Endodermal cell (in vitro differentiated cells): ENCODE measurements around the gene NR5A1. TPM values are rescaled to one million over a fixed set of nuclear protein-coding genes. Genes with fewer than 3 reads are reported as not detected.

Source experiments
- DNase-seq: peaks from one replicate; pipeline ENCODE4 v3.0.0-alpha.2; 2017
- H3K27ac ChIP-seq: 2 replicates; pipeline ENCODE4 v1.5.1; 2013; ENCODE audit warnings: mild to moderate bottlenecking, low read depth, low read length, moderate library complexity
- H3K27me3 ChIP-seq: 2 replicates; pipeline ENCODE4 v1.6.1; 2013; ENCODE audit warnings: mild to moderate bottlenecking, low read length, moderate library complexity; ENCODE audit not compliant: insufficient read depth, control insufficient read depth, poor library complexity, severe bottlenecking
- H3K36me3 ChIP-seq: 2 replicates; pipeline ENCODE4 v1.7.0; 2013; ENCODE audit warnings: mild to moderate bottlenecking, low read length, moderate library complexity; ENCODE audit not compliant: control insufficient read depth, insufficient read depth
- H3K4me1 ChIP-seq: one replicate; pipeline ENCODE4 v1.7.0; 2013; ENCODE audit warnings: low read length; ENCODE audit not compliant: control insufficient read depth, insufficient read depth
- H3K4me3 ChIP-seq: 2 replicates; pipeline ENCODE4 v1.5.1; 2013; ENCODE audit warnings: mild to moderate bottlenecking, low read length, moderate library complexity
- H3K9ac ChIP-seq: 2 replicates; pipeline ENCODE4 v1.6.1; 2013; ENCODE audit warnings: mild to moderate bottlenecking, low read length, moderate library complexity; ENCODE audit not compliant: poor library complexity, severe bottlenecking; ENCODE audit errors: extremely low read depth
- H3K9me3 ChIP-seq: 2 replicates; pipeline ENCODE4 v1.6.1; 2013; ENCODE audit warnings: mild to moderate bottlenecking, low read length, moderate library complexity; ENCODE audit not compliant: control insufficient read depth
- H3K27ac Mint-ChIP-seq: 2 replicates; pipeline ENCODE4 v1.8.0; 2020; ENCODE audit warnings: mixed read lengths
- H3K27me3 Mint-ChIP-seq: 2 replicates; pipeline ENCODE4 v1.8.0; 2021; ENCODE audit warnings: mild to moderate bottlenecking, mixed read lengths; ENCODE audit not compliant: insufficient read depth
- H3K36me3 Mint-ChIP-seq: 2 replicates; pipeline ENCODE4 v1.8.0; 2020; ENCODE audit warnings: low read depth, mixed read lengths
- H3K4me1 Mint-ChIP-seq: 2 replicates; pipeline ENCODE4 v1.8.0; 2020; ENCODE audit warnings: mixed read lengths
- H3K4me3 Mint-ChIP-seq: 2 replicates; pipeline ENCODE4 v1.8.0; 2020; ENCODE audit warnings: mild to moderate bottlenecking, moderate library complexity, mixed read lengths
- H3K9me3 Mint-ChIP-seq: 2 replicates; pipeline ENCODE4 v1.8.0; 2020; ENCODE audit warnings: mild to moderate bottlenecking, mixed read lengths
- WGBS, 2 experiments: methylation state at CpG; one replicate each; pipeline versions ENCODE4 v1.1.5 to v1.1.7; 2013; ENCODE audit warnings: missing lambda C conversion rate in 2 of 2, mixed read lengths in 1 of 2; ENCODE audit not compliant: insufficient coverage in 1 of 2, insufficient read length in 1 of 2; 5-methylcytosine and 5-hydroxymethylcytosine counted together
- total RNA-seq, 2 donors: library from RNA; stranded (reverse); fragmentation: NEBNext Ultra II Directional in 1 of 2; extraction: Animal tissue kit (Norgen Biotek cat#: 25700) in 1 of 2; gene quantifications; 2 replicates in 1 of 2; 3 replicates in 1 of 2; pipeline ENCODE4 v1.2.1, GENCODE V29; 2021
- TF ChIP-seq, protein P1 (sequence below): fragments of 200-600 bp; sonication (generic); conservative IDR thresholded peaks from 2 replicates; pipeline ENCODE4 v1.5.0; 2021; ENCODE audit warnings: antibody characterized with exemption, mild to moderate bottlenecking

The NR5A1 gene
- total RNA-seq, 2 donors from 2014 or later, result 0.37 TPM; not detected in 1

DNA sequence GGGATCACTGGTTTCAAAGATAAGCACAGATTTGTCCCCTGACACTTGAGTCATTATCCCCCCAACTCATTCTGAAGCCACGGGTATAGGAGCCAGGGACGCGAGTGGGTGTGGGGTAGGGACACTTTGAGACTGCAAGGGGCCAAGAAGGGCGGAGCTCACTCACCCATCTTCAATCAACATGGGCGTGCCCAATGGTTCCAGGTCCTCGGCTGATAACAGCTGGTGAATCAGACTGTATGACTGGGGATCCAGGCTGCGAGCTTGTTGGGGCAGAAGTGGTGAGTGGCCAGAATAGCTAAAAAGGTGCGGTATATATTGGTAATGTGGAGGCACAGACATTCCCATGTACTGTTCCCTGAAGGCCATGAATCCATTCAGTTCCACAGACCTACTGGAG, 30.7 kb upstream of the NR5A1 start:
- Histone ChIP-seq H3K9ac (no peak overlapping the region), H3K27ac (no peak overlapping the region), H3K36me3 (peaks cover 72% of the 10 kb centered on the region), H3K27me3 (no peaks in the 10 kb centered on the region), H3K4me3 (no peak overlapping the region), H3K9me3 (no peaks in the 10 kb centered on the region), H3K4me1 (no peaks in the 10 kb centered on the region)
- Mint-ChIP-seq H3K4me1 (peaks cover 3% of the 10 kb centered on the region), H3K27ac (no peak overlapping the region), H3K4me3 (no peak overlapping the region), H3K27me3 (no peaks in the 10 kb centered on the region), H3K9me3 (no peaks in the 10 kb centered on the region), H3K36me3 (peaks cover 71% of the 10 kb centered on the region)
- 99 to 100% methylated on average over 4 to 8 of the region's 8 CpGs for WGBS, 2 experiments
- no peak for DNase-seq
- TF ChIP-seq, protein P1, sequence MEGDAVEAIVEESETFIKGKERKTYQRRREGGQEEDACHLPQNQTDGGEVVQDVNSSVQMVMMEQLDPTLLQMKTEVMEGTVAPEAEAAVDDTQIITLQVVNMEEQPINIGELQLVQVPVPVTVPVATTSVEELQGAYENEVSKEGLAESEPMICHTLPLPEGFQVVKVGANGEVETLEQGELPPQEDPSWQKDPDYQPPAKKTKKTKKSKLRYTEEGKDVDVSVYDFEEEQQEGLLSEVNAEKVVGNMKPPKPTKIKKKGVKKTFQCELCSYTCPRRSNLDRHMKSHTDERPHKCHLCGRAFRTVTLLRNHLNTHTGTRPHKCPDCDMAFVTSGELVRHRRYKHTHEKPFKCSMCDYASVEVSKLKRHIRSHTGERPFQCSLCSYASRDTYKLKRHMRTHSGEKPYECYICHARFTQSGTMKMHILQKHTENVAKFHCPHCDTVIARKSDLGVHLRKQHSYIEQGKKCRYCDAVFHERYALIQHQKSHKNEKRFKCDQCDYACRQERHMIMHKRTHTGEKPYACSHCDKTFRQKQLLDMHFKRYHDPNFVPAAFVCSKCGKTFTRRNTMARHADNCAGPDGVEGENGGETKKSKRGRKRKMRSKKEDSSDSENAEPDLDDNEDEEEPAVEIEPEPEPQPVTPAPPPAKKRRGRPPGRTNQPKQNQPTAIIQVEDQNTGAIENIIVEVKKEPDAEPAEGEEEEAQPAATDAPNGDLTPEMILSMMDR, result no peak

DNA sequence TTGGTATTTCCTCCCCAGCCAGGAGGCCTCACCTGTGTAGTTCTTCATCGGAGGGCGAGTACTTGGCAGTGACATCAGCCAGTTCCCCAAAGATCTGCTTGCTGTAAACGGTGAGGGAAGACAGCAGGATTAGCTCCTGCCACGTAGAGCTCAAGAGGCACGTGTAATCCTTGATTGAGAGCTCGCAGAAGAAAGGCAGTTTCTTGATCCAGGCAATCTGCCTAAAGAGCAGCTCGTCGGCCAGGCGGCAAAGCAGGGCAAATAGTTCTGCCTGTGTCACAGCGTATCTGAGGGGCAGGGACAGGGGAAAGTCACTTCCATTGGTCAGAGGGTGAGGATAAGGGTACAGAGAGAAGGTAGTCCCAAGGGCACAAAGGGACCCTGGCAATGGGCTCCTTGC, 28.6 kb upstream of the NR5A1 start:
- H3K36me3 Mint-ChIP-seq, result peaks cover 63% of the 10 kb centered on the region
- 89 to 92% methylated on average over 9 to 10 of the region's 10 CpGs for WGBS, 2 experiments

DNA sequence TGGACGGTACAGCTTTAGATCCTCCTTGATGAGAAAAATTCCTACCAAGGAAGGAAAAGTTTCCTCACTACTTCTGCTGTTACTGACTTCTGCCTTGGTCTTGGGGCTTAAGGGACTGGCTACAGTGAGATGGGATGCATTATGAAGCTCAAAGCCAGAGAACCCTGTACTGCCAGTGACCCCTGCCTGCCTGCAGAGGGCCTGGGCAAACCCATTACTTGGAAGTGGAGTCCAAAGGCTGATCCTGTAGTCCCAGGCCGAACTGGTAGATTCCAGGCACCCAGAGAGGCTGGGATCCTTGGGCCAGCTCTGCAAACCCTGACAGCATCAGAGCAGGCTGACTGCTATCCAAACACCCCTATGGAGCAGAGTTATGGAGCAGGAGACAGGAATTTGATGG, 25.7 kb upstream of the NR5A1 start:
- TF ChIP-seq, protein P1, result peak; percentile 61
- Histone ChIP-seq H3K9me3 (no peaks in the 10 kb centered on the region), H3K4me3 (no peak overlapping the region), H3K4me1 (no peaks in the 10 kb centered on the region), H3K9ac (no peak overlapping the region), H3K36me3 (peaks cover 63% of the 10 kb centered on the region), H3K27me3 (no peaks in the 10 kb centered on the region), H3K27ac (no peak overlapping the region)
- Mint-ChIP-seq H3K27ac (no peak overlapping the region), H3K9me3 (no peaks in the 10 kb centered on the region), H3K27me3 (no peaks in the 10 kb centered on the region), H3K4me1 (peaks cover 3% of the 10 kb centered on the region), H3K4me3 (no peak overlapping the region), H3K36me3 (peaks cover 51% of the 10 kb centered on the region)
- WGBS, 2 experiments, result 96% methylated on average over 2 of the region's 2 CpGs; no CpG with 5 or more reads in 1 of the 2 experiments
- peak; percentile 63 for DNase-seq

More for the DNA sequence above, 28.6 kb upstream of the NR5A1 start:
- TF ChIP-seq, protein P1, result no peak
- Histone ChIP-seq H3K36me3 (peaks cover 70% of the 10 kb centered on the region), H3K9me3 (no peaks in the 10 kb centered on the region), H3K4me3 (no peak overlapping the region), H3K4me1 (no peaks in the 10 kb centered on the region), H3K27ac (no peak overlapping the region), H3K27me3 (no peaks in the 10 kb centered on the region), H3K9ac (no peak overlapping the region)
- Mint-ChIP-seq H3K27me3 (no peaks in the 10 kb centered on the region), H3K4me3 (no peak overlapping the region), H3K4me1 (peaks cover 3% of the 10 kb centered on the region), H3K9me3 (no peaks in the 10 kb centered on the region), H3K27ac (peak overlapping the region; percentile 67)
- DNase-seq, result no peak
